HCT116 (cell line): Measurements from ENCODE around the gene CSH2. TPM values are rescaled to one million over a fixed set of nuclear protein-coding genes. Genes with fewer than 3 reads are reported as not detected.
A peak's percentile ranks its signal among the peaks of the same experiment; 100 is the strongest.

Experiments
- ATAC-seq: fragments of 200-7000 bp; cut with Tn5 transposase; 2 replicates; pipeline ENCODE4 v1.9.1; 2020; ENCODE audit warnings: mild to moderate bottlenecking, moderate library complexity
- BruUV-seq: library from RNA; stranded (reverse); fragments of 400-500 nt; replicated peaks from 2 replicates; lab custom pipeline; 2021; lab: Mats Ljungman, UMichigan
- CTCF ChIA-PET: fragments of 300-600 bp; sonication (Branson Sonifier 250); formaldehyde crosslinking; loops from one replicate; lab custom pipeline; 2021; ENCODE audit warnings: antibody characterized with exemption; lab: Charles Lee
- POLR2A ChIA-PET: fragments of 300-600, 350-600 bp; sonication (Branson Sonifier 250); formaldehyde crosslinking; loops from one replicate; lab custom pipeline; 2021; ENCODE audit warnings: antibody characterized with exemption; lab: Charles Lee
- RAD21 ChIA-PET, 2 experiments: fragments of 300-600 bp; sonication (Branson Sonifier 250); formaldehyde crosslinking; loops; one replicate each; lab custom pipeline; 2023; ENCODE audit warnings: low total read pairs in 2 of 2; ENCODE audit not compliant: uncharacterized antibody in 2 of 2, unreplicated experiment in 2 of 2, low non-redundant PET in 1 of 2; lab: Charles Lee
- DNase-seq: peaks from one replicate; pipeline ENCODE4 v3.0.0-alpha.2; 2010; ENCODE audit warnings: low read depth, low spot score
- H2AFZ ChIP-seq: fragments of 200-600 bp; shearing (Covaris generic), sonication (generic); 2 replicates; pipeline ENCODE4 v1.6.1; 2017; ENCODE audit warnings: low read depth, mixed run types, mixed read lengths, antibody characterized with exemption, low read length; ENCODE audit not compliant: poor library complexity, severe bottlenecking
- H3K27ac ChIP-seq: 2 replicates; pipeline ENCODE4 v1.5.1; 2012; ENCODE audit warnings: low read depth, low read length
- H3K27me3 ChIP-seq: fragments of 200-600 bp; sonication (generic); 2 replicates; pipeline ENCODE4 v1.6.1; 2016; ENCODE audit warnings: mixed run types, low read length, mixed read lengths; ENCODE audit not compliant: insufficient read depth
- H3K36me3 ChIP-seq, 2 experiments: fragments of 200-500 bp in 1 of 2; fragments of 200-600 bp in 1 of 2; sonication (Bioruptor generic) in 1 of 2; sonication (generic) in 1 of 2; 2 replicates each; pipeline versions ENCODE4 v1.5.1 to v1.6.1; 2014 to 2016; ENCODE audit warnings: low read length in 2 of 2, inconsistent platforms in 1 of 2, mixed read lengths in 1 of 2, mixed run types in 1 of 2; ENCODE audit not compliant: insufficient read depth in 2 of 2, control insufficient read depth in 1 of 2
- H3K4me1 ChIP-seq, 2 experiments: fragments of 200-600 bp in 1 of 2; sonication (generic) in 1 of 2; 2 replicates each; pipeline versions ENCODE4 v1.5.1 to v1.6.1; 2012 to 2017; ENCODE audit warnings: low read length in 2 of 2, inconsistent platforms in 1 of 2, mild to moderate bottlenecking in 1 of 2, mixed read lengths in 1 of 2, mixed run types in 1 of 2, moderate library complexity in 1 of 2; ENCODE audit not compliant: insufficient read depth in 2 of 2, control insufficient read depth in 1 of 2
- H3K4me2 ChIP-seq: fragments of 200-600 bp; sonication (generic); 2 replicates; pipeline ENCODE4 v1.6.1; 2017; ENCODE audit warnings: mixed run types, low read length, mixed read lengths
- H3K4me3 ChIP-seq, 2 experiments: fragments of 200-600 bp in 1 of 2; sonication (generic) in 1 of 2; replicated peaks in 1 of 2; 2 replicates each; pipeline ENCODE4 v1.5.1; 2011 to 2016; ENCODE audit warnings: low read length in 2 of 2, control low read depth in 1 of 2, low read depth in 1 of 2, mild to moderate bottlenecking in 1 of 2, mixed read lengths in 1 of 2, mixed run types in 1 of 2
- H3K79me2 ChIP-seq: fragments of 200-600 bp; sonication (generic); 2 replicates; pipeline ENCODE4 v1.6.1; 2017; ENCODE audit warnings: mild to moderate bottlenecking, mixed run types, low read length, moderate library complexity, mixed read lengths; ENCODE audit not compliant: insufficient read depth
- H3K9ac ChIP-seq: fragments of 200-600 bp; sonication (generic); 2 replicates; pipeline ENCODE4 v1.6.1; 2016; ENCODE audit warnings: low read length, mixed read lengths
- H3K9me2 ChIP-seq: fragments of 200-600 bp; sonication (generic), shearing (Covaris generic); 2 replicates; pipeline ENCODE4 v1.6.1; 2017; ENCODE audit warnings: mixed run types, mild to moderate bottlenecking, moderate library complexity; ENCODE audit not compliant: insufficient read depth
- H3K9me3 ChIP-seq, 2 experiments: fragments of 200-500 bp in 1 of 2; fragments of 200-600 bp in 1 of 2; sonication (Bioruptor generic) in 1 of 2; sonication (generic) in 1 of 2; 2 replicates each; pipeline ENCODE4 v1.6.1; 2014 to 2017; ENCODE audit warnings: low read length in 2 of 2, mixed read lengths in 2 of 2, inconsistent platforms in 1 of 2, low read depth in 1 of 2, mild to moderate bottlenecking in 1 of 2, mixed run types in 1 of 2, moderate library complexity in 1 of 2; ENCODE audit not compliant: control insufficient read depth in 1 of 2, insufficient read depth in 1 of 2
- H4K20me1 ChIP-seq: fragments of 200-600 bp; sonication (generic), shearing (Covaris generic); 2 replicates; pipeline ENCODE4 v1.6.1; 2017; ENCODE audit warnings: mixed run types, mild to moderate bottlenecking, moderate library complexity; ENCODE audit not compliant: insufficient read depth
- CTCF ChIP-seq, 3 experiments: fragments of 200-600 bp in 1 of 3; sonication (generic) in 1 of 3; IDR thresholded peaks in 2 of 3; conservative IDR thresholded peaks in 1 of 3; 2 replicates each; pipeline ENCODE4 v1.5.1; 2012 to 2017; ENCODE audit warnings: low read depth in 2 of 3, low read length in 2 of 3, antibody characterized with exemption in 1 of 3, borderline replicate concordance in 1 of 3, control low read depth in 1 of 3, mild to moderate bottlenecking in 1 of 3, mixed read lengths in 1 of 3, mixed run types in 1 of 3, moderate library complexity in 1 of 3; ENCODE audit not compliant: insufficient read depth in 1 of 3
- EGR1 ChIP-seq: IDR thresholded peaks from 2 replicates; pipeline ENCODE4 v1.6.1; 2012; ENCODE audit warnings: low read depth
- POLR2AphosphoS5 ChIP-seq: IDR thresholded peaks from 2 replicates; pipeline ENCODE4 v1.6.1; 2011; ENCODE audit warnings: mild to moderate bottlenecking, low read depth, low read length, moderate library complexity
- RAD21 ChIP-seq: IDR thresholded peaks from 2 replicates; pipeline ENCODE4 v1.6.1; 2012; ENCODE audit warnings: low read depth, mild to moderate bottlenecking
- SRF ChIP-seq: IDR thresholded peaks from 2 replicates; pipeline ENCODE4 v1.6.1; 2012; ENCODE audit warnings: low read depth
- intact Hi-C: fragments of 100-400 bp; cut with micrococcal nuclease; formaldehyde crosslinking; loops from 2 replicates; pipeline ENCODE4 v1.10.0; 2022
- total RNA-seq: library from RNA; stranded (reverse); gene quantifications from one replicate; pipeline ENCODE4 v1.2.1, GENCODE V29; 2021; ENCODE audit not compliant: unreplicated experiment

CSH2 gene
- total RNA-seq, 1 experiment from 2014 or later = not detected

DNA sequence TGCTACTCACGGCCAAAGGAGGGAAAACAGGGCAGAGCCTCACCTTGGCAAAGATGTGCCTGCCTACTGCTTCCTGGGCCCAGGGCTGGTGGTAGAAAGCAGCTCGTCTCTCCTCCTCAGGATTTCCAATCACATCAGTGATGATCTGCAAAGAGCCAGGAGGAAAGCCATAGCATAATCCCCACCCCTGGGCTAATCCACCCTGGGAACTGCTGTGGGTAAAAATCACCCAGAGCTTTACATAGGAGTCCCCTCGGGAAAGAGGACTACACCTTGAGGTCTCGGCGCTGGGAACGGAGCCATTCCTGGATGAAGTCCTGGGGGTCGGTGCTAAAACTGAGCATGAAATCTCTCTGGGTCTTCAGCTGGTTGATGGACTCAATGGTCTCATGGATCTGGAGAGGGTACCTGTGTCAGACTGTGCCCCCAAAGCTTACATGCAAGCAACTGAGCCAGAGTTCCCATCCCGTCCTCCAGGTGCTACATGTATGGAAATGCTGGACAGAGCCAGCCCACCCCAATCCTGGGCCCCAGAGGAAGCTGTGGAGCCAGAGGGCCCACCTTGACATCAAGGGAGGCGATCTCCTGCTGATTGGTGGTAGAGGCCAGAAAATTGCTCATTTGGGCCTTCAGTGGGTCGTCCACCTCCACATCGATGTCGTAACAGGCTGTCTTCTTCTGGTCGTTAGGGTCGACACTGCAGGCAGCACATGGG is 40.3 kb downstream of the CSH2 start:
- Histone ChIP-seq H3K79me2 (peaks cover 66% of the 10 kb centered on the region), H3K9me3 (no peaks in the 10 kb centered on the region), H3K36me3 (peaks cover 61 to 90% of the 10 kb centered on the region in 2 experiments), H3K9ac (no peak overlapping the region), H3K4me3 (no peak overlapping the region), H3K4me1 (peaks cover 6 to 17% of the 10 kb centered on the region in 2 experiments), H3K4me2 (no peak overlapping the region), H3K27ac (peak overlapping the region; percentile 15; the same call in 1 of the 2 replicates), H3K9me2 (no peaks in the 10 kb centered on the region), H4K20me1 (no peaks in the 10 kb centered on the region), H2AFZ (no peak overlapping the region), H3K27me3 (no peaks in the 10 kb centered on the region)
- DNase-seq (no peak), ATAC-seq (no peak)
- TF ChIP-seq POLR2AphosphoS5 (0 out of 2 replicates have a peak, but pooled peaks have one; percentile 52), RAD21 (no peak), SRF (no peak)
- intact Hi-C loops = no loop called here
- ChIA-PET CTCF (interaction anchor here (1.9 kb wide), 1 partner anchor 15 kb away, joined by 4 read pairs; no protein-coding TSS in a partner anchor), RAD21 (no interaction called here), POLR2A (no interaction called here)
- BruUV-seq = TSS peak; percentile 24

GRCh38 chr17:63832455-63832854 is 41.0 kb downstream of the CSH2 start:
- intact Hi-C loops = no loop called here
- Histone ChIP-seq H3K9ac (no peak overlapping the region), H3K27ac (peak overlapping the region; percentile 15), H3K36me3 (peaks cover 61 to 89% of the 10 kb centered on the region in 2 experiments), H3K9me3 (no peaks in the 10 kb centered on the region), H4K20me1 (no peaks in the 10 kb centered on the region), H3K79me2 (peaks cover 66% of the 10 kb centered on the region), H3K4me2 (no peak overlapping the region), H3K9me2 (no peaks in the 10 kb centered on the region), H3K27me3 (no peaks in the 10 kb centered on the region), H3K4me3 (no peak overlapping the region), H2AFZ (no peak overlapping the region), H3K4me1 (peaks cover 6 to 19% of the 10 kb centered on the region in 2 experiments)
- BruUV-seq = no TSS peak
- ChIA-PET CTCF (interaction anchor here (1.3 kb wide), 1 partner anchor 11 kb away, joined by 3 read pairs; no protein-coding TSS in a partner anchor), RAD21 (no interaction called here), POLR2A (no interaction called here)
- TF ChIP-seq CTCF (IDR thresholded peaks at IDR 0.05 in 2 of 3, conservative IDR thresholded peaks at IDR 0.05 in 1 of 3; ENCODE audit: borderline replicate concordance in 1 of 3, insufficient read depth in 1 of 3, low read depth in 2 of 3, low read length in 2 of 3) = peak in 1 of 3 experiments; percentile 22; a peak in 1 of 6 replicates
- TF ChIP-seq EGR1 = no peak
- DNase-seq = no peak
- ATAC-seq = peak; percentile 16; the same call in 1 of the 2 replicates
